MM.1S (cell line): ENCODE data around the gene ANKS1B.

Source experiments
- CTCF ChIP-seq: fragments of 300-600 bp; sonication (generic); IDR thresholded peaks from 2 replicates; pipeline ENCODE4 v1.5.1; 2016; ENCODE audit warnings: antibody characterized with exemption, low read length, mixed read lengths
- EZH2 ChIP-seq: fragments of 300-600 bp; sonication (generic); optimal IDR thresholded peaks from 2 replicates; pipeline ENCODE3; 2017; ENCODE audit warnings: low read depth, mild to moderate bottlenecking, antibody characterized with exemption, low read length, mixed read lengths

- no peak for TF ChIP-seq CTCF
- no peak for TF ChIP-seq EZH2
Observed at GRCh38 chr12:98856897-98857540, 1127.7 kb downstream of the ANKS1B start.
